Panc1 (cell line): ENCODE data around the gene BRD3.

Experiments
- CTCF ChIP-seq: fragments of 450-650 bp; IDR thresholded peaks from 2 replicates; pipeline ENCODE4 v1.5.1; 2017; ENCODE audit warnings: mild to moderate bottlenecking
- POLR2AphosphoS5 ChIP-seq: IDR thresholded peaks from 2 replicates; pipeline ENCODE4 v1.6.1; 2012; ENCODE audit warnings: mild to moderate bottlenecking, low read depth, low read length, moderate library complexity
- TCF7L2 ChIP-seq: IDR thresholded peaks from 2 replicates; pipeline ENCODE4 v1.6.1; 2011; ENCODE audit warnings: mild to moderate bottlenecking, low read depth, low read length, inconsistent platforms

DNA sequence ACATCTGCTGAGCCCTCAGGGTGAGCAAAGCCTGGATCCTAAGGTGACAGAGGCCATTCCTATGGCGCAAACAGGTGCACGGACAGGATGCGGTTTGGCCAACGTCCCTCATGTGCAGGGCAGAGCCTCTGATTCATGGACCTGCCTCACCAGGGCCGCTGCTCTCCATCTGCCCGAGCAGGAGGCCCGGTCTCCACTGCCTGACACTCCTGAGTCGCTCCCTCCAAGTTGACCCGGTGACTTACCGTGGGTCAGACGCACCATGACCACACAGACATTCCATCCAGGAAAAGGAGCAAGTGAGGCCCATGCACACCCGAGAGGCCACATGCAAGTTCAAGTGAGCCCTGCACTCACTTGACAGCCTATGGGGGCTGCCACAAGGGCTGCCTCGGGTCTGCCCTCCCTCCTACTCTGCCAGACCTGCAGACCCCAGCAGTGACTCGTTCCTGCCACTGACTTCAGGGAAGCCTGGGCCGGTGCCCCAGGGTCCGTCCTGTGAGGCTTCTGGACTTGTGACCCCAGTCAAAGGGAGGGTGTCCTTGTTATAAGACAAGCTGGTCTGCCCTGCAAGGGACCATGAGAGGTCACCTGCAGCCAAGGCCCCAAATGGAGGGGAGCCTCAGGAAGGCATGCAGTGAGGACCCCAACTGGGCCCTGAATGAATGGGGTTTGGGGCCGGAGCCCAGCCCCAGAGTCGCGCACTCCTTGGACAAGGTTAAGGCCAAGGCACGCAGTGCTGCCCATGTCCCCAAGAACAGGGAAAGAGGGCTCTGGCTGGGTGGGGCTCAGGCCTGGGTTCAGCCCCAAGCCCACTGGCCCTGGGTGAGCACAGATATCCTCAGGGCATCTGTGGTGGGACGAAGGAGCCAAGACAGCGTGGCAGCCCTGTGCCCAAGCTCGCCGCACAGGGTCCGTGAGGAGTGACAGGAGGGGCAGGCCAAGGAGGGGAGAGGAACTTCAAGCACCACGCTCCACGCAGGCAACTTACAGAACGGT, 32.5 kb downstream of the BRD3 start:
- TF ChIP-seq POLR2AphosphoS5 (no peak), CTCF (no peak), TCF7L2 (no peak)
